Keratinocyte (primary cell): ENCODE data around the gene PGAM1. TPM values are rescaled to one million over a fixed set of nuclear protein-coding genes. Genes with fewer than 3 reads are reported as not detected.
A peak's percentile ranks its signal among the peaks of the same experiment; 100 is the strongest.

Experiments used
- DNase-seq: peaks from one replicate; pipeline ENCODE4 v3.0.0-alpha.2; 2011; ENCODE audit warnings: low read depth, missing footprints, low spot score
- FAIRE-seq: peaks from 2 replicates; lab custom pipeline; 2011; peaks lifted over from hg19 to GRCh38; lab: Jason Lieb, UNC
- H2AFZ ChIP-seq: 2 replicates; pipeline ENCODE4 v1.6.0; 2012; ENCODE audit warnings: low read length, control low read depth, inconsistent platforms; ENCODE audit not compliant: control insufficient read depth
- H3K27ac ChIP-seq: 2 replicates; pipeline ENCODE4 v1.5.1; 2011; ENCODE audit warnings: low read length; ENCODE audit not compliant: control insufficient read depth, insufficient read depth
- H3K27me3 ChIP-seq: 3 replicates; pipeline ENCODE4 v1.6.0; 2011; ENCODE audit warnings: low read length; ENCODE audit not compliant: control insufficient read depth, insufficient read depth; ENCODE audit errors: extremely low read depth
- H3K36me3 ChIP-seq, 2 experiments: 2 replicates in 1 of 2; 3 replicates in 1 of 2; pipeline ENCODE4 v1.5.1; 2011; ENCODE audit warnings: low read length in 2 of 2, mild to moderate bottlenecking in 1 of 2; ENCODE audit not compliant: control insufficient read depth in 2 of 2, insufficient read depth in 2 of 2; ENCODE audit errors: extremely low read depth in 1 of 2
- H3K4me1 ChIP-seq: 3 replicates; pipeline ENCODE4 v1.5.1; 2011; ENCODE audit warnings: low read length; ENCODE audit not compliant: control insufficient read depth, insufficient read depth; ENCODE audit errors: extremely low read depth
- H3K4me2 ChIP-seq: 3 replicates; pipeline ENCODE4 v1.6.0; 2011; ENCODE audit warnings: low read depth, low read length; ENCODE audit not compliant: control insufficient read depth, insufficient read depth; ENCODE audit errors: extremely low read depth
- H3K4me3 ChIP-seq, 3 experiments: fragments of 200-600 bp in 1 of 3; sonication (generic) in 1 of 3; 2 replicates in 2 of 3; 3 replicates in 1 of 3; pipeline ENCODE4 v1.5.1; 2011 to 2016; ENCODE audit warnings: low read length in 3 of 3, mild to moderate bottlenecking in 3 of 3, control low read depth in 2 of 3, inconsistent platforms in 1 of 3, low read depth in 1 of 3, mixed read lengths in 1 of 3, mixed run types in 1 of 3, moderate library complexity in 1 of 3; ENCODE audit not compliant: control insufficient read depth in 2 of 3, insufficient read depth in 2 of 3; ENCODE audit errors: extremely low read depth in 1 of 3
- H3K79me2 ChIP-seq: 2 replicates; pipeline ENCODE4 v1.6.0; 2012; ENCODE audit warnings: low read length; ENCODE audit not compliant: control insufficient read depth, insufficient read depth
- H3K9ac ChIP-seq: 3 replicates; pipeline ENCODE4 v1.6.0; 2011; ENCODE audit warnings: low read length; ENCODE audit not compliant: control insufficient read depth, insufficient read depth; ENCODE audit errors: extremely low read depth
- H3K9me1 ChIP-seq: 3 replicates; pipeline ENCODE4 v1.6.0; 2011; ENCODE audit warnings: low read length; ENCODE audit not compliant: control insufficient read depth, insufficient read depth; ENCODE audit errors: extremely low read depth
- H3K9me3 ChIP-seq: 2 replicates; pipeline ENCODE4 v1.5.1; 2012; ENCODE audit warnings: low read depth, low read length; ENCODE audit not compliant: control insufficient read depth
- H4K20me1 ChIP-seq: 3 replicates; pipeline ENCODE4 v1.6.0; 2011; ENCODE audit warnings: low read length; ENCODE audit not compliant: control insufficient read depth, insufficient read depth; ENCODE audit errors: extremely low read depth
- CTCF ChIP-seq, 3 experiments: IDR thresholded peaks in 1 of 3; conservative IDR thresholded peaks in 1 of 3; optimal IDR thresholded peaks in 1 of 3; 2 replicates in 2 of 3; 3 replicates in 1 of 3; pipeline versions ENCODE3 to v1.5.1; 2011; ENCODE audit warnings: low read length in 3 of 3, mild to moderate bottlenecking in 3 of 3, moderate library complexity in 2 of 3, control low read depth in 1 of 3, inconsistent platforms in 1 of 3; ENCODE audit not compliant: insufficient read depth in 2 of 3; ENCODE audit errors: extremely low read depth in 1 of 3
- EZH2 ChIP-seq: IDR thresholded peaks from one replicate; pipeline ENCODE4 v1.6.1; 2012; ENCODE audit warnings: inconsistent platforms, mild to moderate bottlenecking, low read length, moderate library complexity
- dilution Hi-C: fragments of 300-500 bp; cut with MboI; formaldehyde crosslinking; loops from one replicate; pipeline ENCODE4 v1.7.0; 2020; ENCODE audit warnings: low sequenced_read_pairs; ENCODE audit not compliant: extremely low pct_ligation_motif_present
- polyA plus RNA-seq, 5 experiments: library from polyadenylated mRNA; depleted of rRNA in 3 of 5; stranded (reverse) in 3 of 5; stranded (forward) in 1 of 5; unstranded in 1 of 5; fragments of >200 nt; gene quantifications; 1 replicate in 1 of 5; 2 replicates in 3 of 5; 3 replicates in 1 of 5; pipeline versions ENCODE4 v1.2.1 to v1.2.3, GENCODE V29; 2011 to 2012; ENCODE audit warnings: missing spikeins in 2 of 5, low read depth in 1 of 5, low replicate concordance in 1 of 5

PGAM1 gene
- polyA plus RNA-seq, 1 donor (not counting 4 experiments of a cell fraction or from before 2014, with no cell fraction given): 624 TPM

- no peak for DNase-seq
- no peak overlapping the region for H2AFZ ChIP-seq
- H3K27ac ChIP-seq: peak overlapping the region; percentile 36
- no peaks in the 10 kb centered on the region for H3K79me2 ChIP-seq
- peaks cover 25% of the 10 kb centered on the region for H3K4me1 ChIP-seq
- no peak overlapping the region for H3K9ac ChIP-seq
- TF ChIP-seq CTCF (optimal IDR thresholded peaks at IDR 0.05 in 1 of 3, IDR thresholded peaks at IDR 0.05 in 1 of 3, conservative IDR thresholded peaks at IDR 0.05 in 1 of 3; ENCODE audit: extremely low read depth in 1 of 3, insufficient read depth in 2 of 3, low read length in 3 of 3) (peak; percentile 53 to 83 (median 83)), EZH2 (no peak)
- H3K4me2 ChIP-seq: peak overlapping the region; percentile 12
- H3K27me3 ChIP-seq: no peaks in the 10 kb centered on the region
- peak; percentile 67 for FAIRE-seq
- no peaks in the 10 kb centered on the region for H4K20me1 ChIP-seq
- dilution Hi-C loops: no loop called here
- H3K36me3 ChIP-seq: no peaks in the 10 kb centered on the region
- H3K4me3 ChIP-seq: no peak overlapping the region
- H3K9me1 ChIP-seq: no peaks in the 10 kb centered on the region
- H3K9me3 ChIP-seq: no peaks in the 10 kb centered on the region
Observed at GRCh38 chr10:97407211-97407951, 18.6 kb upstream of the PGAM1 start.

- peak overlapping the region; percentile 17 for H3K27ac ChIP-seq
- no peaks in the 10 kb centered on the region for H3K36me3 ChIP-seq
- TF ChIP-seq EZH2 (no peak), CTCF (optimal IDR thresholded peaks at IDR 0.05 in 1 of 3, IDR thresholded peaks at IDR 0.05 in 1 of 3, conservative IDR thresholded peaks at IDR 0.05 in 1 of 3; ENCODE audit: extremely low read depth in 1 of 3, insufficient read depth in 2 of 3, low read length in 3 of 3) (no peak)
- no peaks in the 10 kb centered on the region for H3K9me3 ChIP-seq
- peak overlapping the region in 1 of 3 experiments; percentile 4 for H3K4me3 ChIP-seq
- H3K9me1 ChIP-seq: no peaks in the 10 kb centered on the region
- no peak overlapping the region for H2AFZ ChIP-seq
- DNase-seq: no peak
- no peaks in the 10 kb centered on the region for H3K79me2 ChIP-seq
- no peak overlapping the region for H3K9ac ChIP-seq
- peak overlapping the region; percentile 12 for H3K4me2 ChIP-seq
- no peaks in the 10 kb centered on the region for H3K27me3 ChIP-seq
- H3K4me1 ChIP-seq: peaks cover 30% of the 10 kb centered on the region
- FAIRE-seq: no peak
- no peaks in the 10 kb centered on the region for H4K20me1 ChIP-seq
- dilution Hi-C loops: no loop called here
Observed at GRCh38 chr10:97407952-97408248, 18.1 kb upstream of the PGAM1 start.
